Vagina (tissue), 2 donors: Measurements from ENCODE around the gene MADCAM1. TPM values are rescaled to one million over a fixed set of nuclear protein-coding genes. Genes with fewer than 3 reads are reported as not detected.

ENCODE experiments used
- DNase-seq, 2 donors: peaks; one replicate each; pipeline ENCODE4 v3.0.0-alpha.2; 2017; ENCODE audit errors: extremely low spot score in 2 of 2
- H3K27ac ChIP-seq: fragments of 200-600 bp; sonication (generic); one replicate; pipeline ENCODE4 v1.5.1; 2019
- H3K27me3 ChIP-seq: fragments of 200-600 bp; sonication (generic); one replicate; pipeline ENCODE4 v1.5.1; 2019
- H3K36me3 ChIP-seq, 2 donors: fragments of 200-600 bp; sonication (generic); one replicate each; pipeline ENCODE4 v1.5.1; 2017 to 2019
- H3K4me1 ChIP-seq: fragments of 200-600 bp; sonication (generic); one replicate; pipeline ENCODE4 v1.5.1; 2019
- H3K4me3 ChIP-seq, 2 donors: fragments of 200-600 bp; sonication (generic); 1 replicate in 1 of 2; 2 replicates in 1 of 2; pipeline ENCODE4 v1.5.1; 2016 to 2019
- H3K9me3 ChIP-seq: fragments of 200-600 bp; sonication (generic); one replicate; pipeline ENCODE4 v1.5.1; 2019
- POLR2A ChIP-seq, 2 donors: fragments of 450-650 bp; IDR thresholded peaks; one replicate each; pipeline ENCODE4 v1.6.1; 2017; ENCODE audit warnings: antibody characterized with exemption in 2 of 2, mild to moderate bottlenecking in 2 of 2, moderate library complexity in 2 of 2
- POLR2AphosphoS5 ChIP-seq, 2 donors: sonication (generic); formaldehyde crosslinking; IDR thresholded peaks; one replicate each; pipeline ENCODE4 v1.9.0; 2017; ENCODE audit warnings: antibody characterized with exemption in 2 of 2, mild to moderate bottlenecking in 2 of 2, low read depth in 1 of 2; ENCODE audit not compliant: insufficient read depth in 1 of 2
- intact Hi-C: fragments of 100-400 bp; cut with DNase I; formaldehyde crosslinking; loops from one replicate; pipeline ENCODE4 v1.15.1; 2023
- total RNA-seq: library from RNA; depleted of rRNA; stranded (reverse); fragments of >200 nt; gene quantifications from one replicate; pipeline ENCODE4 v1.2.3, GENCODE V29; 2016
- TF ChIP-seq, protein P1 (sequence below), 3 experiments: fragments of 450-650 bp in 2 of 3; fragments of 200-600 bp in 1 of 3; sonication (generic) in 1 of 3; IDR thresholded peaks; one replicate each; pipeline ENCODE4 v1.5.1; 2017 to 2019; ENCODE audit warnings: antibody characterized with exemption in 3 of 3, mild to moderate bottlenecking in 2 of 3, moderate library complexity in 2 of 3

Gene MADCAM1
- total RNA-seq, 1 donor from 2014 or later: 0.49 TPM

DNA sequence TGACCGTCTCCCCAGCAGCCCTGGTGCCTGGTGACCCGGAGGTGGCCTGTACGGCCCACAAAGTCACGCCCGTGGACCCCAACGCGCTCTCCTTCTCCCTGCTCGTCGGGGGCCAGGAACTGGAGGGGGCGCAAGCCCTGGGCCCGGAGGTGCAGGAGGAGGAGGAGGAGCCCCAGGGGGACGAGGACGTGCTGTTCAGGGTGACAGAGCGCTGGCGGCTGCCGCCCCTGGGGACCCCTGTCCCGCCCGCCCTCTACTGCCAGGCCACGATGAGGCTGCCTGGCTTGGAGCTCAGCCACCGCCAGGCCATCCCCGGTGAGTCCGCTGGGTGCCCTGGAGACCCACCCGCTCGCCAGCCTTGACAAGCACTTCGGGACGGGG, 2.2 kb downstream of the MADCAM1 start:
- no peak overlapping the region for H3K27ac ChIP-seq
- intact Hi-C loops: no loop called here
- TF ChIP-seq POLR2AphosphoS5 (IDR thresholded peaks at IDR 0.05; ENCODE audit: insufficient read depth in 1 of 2, low read depth in 1 of 2) (no peak), POLR2A (IDR thresholded peaks at IDR 0.05) (no peak)
- TF ChIP-seq, protein P1, sequence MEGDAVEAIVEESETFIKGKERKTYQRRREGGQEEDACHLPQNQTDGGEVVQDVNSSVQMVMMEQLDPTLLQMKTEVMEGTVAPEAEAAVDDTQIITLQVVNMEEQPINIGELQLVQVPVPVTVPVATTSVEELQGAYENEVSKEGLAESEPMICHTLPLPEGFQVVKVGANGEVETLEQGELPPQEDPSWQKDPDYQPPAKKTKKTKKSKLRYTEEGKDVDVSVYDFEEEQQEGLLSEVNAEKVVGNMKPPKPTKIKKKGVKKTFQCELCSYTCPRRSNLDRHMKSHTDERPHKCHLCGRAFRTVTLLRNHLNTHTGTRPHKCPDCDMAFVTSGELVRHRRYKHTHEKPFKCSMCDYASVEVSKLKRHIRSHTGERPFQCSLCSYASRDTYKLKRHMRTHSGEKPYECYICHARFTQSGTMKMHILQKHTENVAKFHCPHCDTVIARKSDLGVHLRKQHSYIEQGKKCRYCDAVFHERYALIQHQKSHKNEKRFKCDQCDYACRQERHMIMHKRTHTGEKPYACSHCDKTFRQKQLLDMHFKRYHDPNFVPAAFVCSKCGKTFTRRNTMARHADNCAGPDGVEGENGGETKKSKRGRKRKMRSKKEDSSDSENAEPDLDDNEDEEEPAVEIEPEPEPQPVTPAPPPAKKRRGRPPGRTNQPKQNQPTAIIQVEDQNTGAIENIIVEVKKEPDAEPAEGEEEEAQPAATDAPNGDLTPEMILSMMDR (IDR thresholded peaks at IDR 0.05): no peak
- peaks cover 11% of the 10 kb centered on the region for H3K4me1 ChIP-seq
- peaks cover 16% of the 10 kb centered on the region for H3K27me3 ChIP-seq
- DNase-seq: no peak
- no peak overlapping the region for H3K4me3 ChIP-seq
- H3K36me3 ChIP-seq: no peaks in the 10 kb centered on the region
- H3K9me3 ChIP-seq: no peaks in the 10 kb centered on the region

DNA sequence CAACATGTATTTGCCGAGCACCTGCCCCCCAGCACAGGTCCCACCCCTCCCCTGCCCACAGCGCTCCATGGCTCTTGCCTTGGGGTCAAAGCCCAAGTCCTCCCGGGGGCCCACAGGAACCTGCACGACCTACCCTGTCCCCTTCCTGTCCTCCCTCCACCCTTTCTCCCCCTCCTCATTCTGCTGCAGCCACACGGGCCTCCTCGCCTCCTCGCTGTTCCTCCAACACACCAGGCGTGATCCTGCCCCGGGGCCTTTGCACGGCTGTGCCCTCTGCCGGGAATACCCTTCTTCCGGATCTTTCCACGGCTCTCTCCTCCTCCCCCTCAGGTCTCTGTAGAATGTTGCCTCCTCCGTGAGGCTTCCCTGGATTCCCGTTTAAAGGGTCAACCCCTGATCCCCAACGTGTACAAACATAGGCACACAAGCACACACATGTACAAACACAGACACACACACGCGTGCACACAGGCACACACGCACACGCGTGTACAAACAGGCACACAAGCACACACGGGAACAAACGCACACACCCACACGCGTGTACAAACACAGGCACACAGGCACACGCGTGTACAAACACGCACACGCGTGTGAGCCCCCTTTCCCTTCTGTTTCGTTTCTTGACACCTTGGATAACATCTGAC, 2.8 kb downstream of the MADCAM1 start:
- Histone ChIP-seq H3K27me3 (peaks cover 16% of the 10 kb centered on the region), H3K4me3 (no peak overlapping the region), H3K9me3 (no peaks in the 10 kb centered on the region), H3K36me3 (no peaks in the 10 kb centered on the region), H3K27ac (no peak overlapping the region), H3K4me1 (peaks cover 11% of the 10 kb centered on the region)
- no peak for DNase-seq
- TF ChIP-seq, protein P1 (IDR thresholded peaks at IDR 0.05): no peak
- no peak for TF ChIP-seq POLR2AphosphoS5 (IDR thresholded peaks at IDR 0.05; ENCODE audit: insufficient read depth in 1 of 2, low read depth in 1 of 2)
- no peak for TF ChIP-seq POLR2A (IDR thresholded peaks at IDR 0.05)
- intact Hi-C loops: no loop called here

DNA sequence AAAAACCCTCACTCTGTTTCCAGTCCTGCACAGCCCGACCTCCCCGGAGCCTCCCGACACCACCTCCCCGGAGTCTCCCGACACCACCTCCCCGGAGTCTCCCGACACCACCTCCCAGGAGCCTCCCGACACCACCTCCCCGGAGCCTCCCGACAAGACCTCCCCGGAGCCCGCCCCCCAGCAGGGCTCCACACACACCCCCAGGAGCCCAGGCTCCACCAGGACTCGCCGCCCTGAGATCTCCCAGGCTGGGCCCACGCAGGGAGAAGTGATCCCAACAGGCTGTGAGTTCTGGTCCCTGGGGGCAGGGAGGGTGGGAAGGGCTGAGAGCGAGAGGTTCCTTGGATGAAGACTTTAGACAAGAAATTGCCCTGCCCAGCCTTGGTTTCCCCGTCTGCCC, 5.4 kb downstream of the MADCAM1 start:
- no peak for DNase-seq
- H3K27ac ChIP-seq: no peak overlapping the region
- H3K36me3 ChIP-seq: no peaks in the 10 kb centered on the region
- peaks cover 21% of the 10 kb centered on the region for H3K4me1 ChIP-seq
- TF ChIP-seq POLR2A (IDR thresholded peaks at IDR 0.05) (no peak), POLR2AphosphoS5 (IDR thresholded peaks at IDR 0.05; ENCODE audit: insufficient read depth in 1 of 2, low read depth in 1 of 2) (no peak)
- TF ChIP-seq, protein P1 (IDR thresholded peaks at IDR 0.05): no peak
- no peak overlapping the region for H3K4me3 ChIP-seq
- H3K27me3 ChIP-seq: peaks cover 11% of the 10 kb centered on the region
- intact Hi-C loops: no loop called here
- no peaks in the 10 kb centered on the region for H3K9me3 ChIP-seq

DNA sequence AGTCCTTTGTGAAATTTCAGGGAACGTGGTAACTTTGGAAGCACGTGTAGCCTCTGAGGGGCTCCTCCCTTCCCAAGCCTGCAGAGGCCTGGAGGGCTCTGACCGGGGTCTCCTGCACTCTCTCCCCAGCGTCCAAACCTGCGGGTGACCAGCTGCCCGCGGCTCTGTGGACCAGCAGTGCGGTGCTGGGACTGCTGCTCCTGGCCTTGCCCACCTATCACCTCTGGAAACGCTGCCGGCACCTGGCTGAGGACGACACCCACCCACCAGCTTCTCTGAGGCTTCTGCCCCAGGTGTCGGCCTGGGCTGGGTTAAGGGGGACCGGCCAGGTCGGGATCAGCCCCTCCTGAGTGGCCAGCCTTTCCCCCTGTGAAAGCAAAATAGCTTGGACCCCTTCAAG, 8.3 kb downstream of the MADCAM1 start:
- Histone ChIP-seq H3K36me3 (no peaks in the 10 kb centered on the region), H3K27me3 (no peaks in the 10 kb centered on the region), H3K4me1 (peaks cover 23% of the 10 kb centered on the region), H3K27ac (no peak overlapping the region), H3K9me3 (no peaks in the 10 kb centered on the region), H3K4me3 (no peak overlapping the region)
- intact Hi-C loops: no loop called here
- TF ChIP-seq POLR2A (IDR thresholded peaks at IDR 0.05) (no peak), POLR2AphosphoS5 (IDR thresholded peaks at IDR 0.05; ENCODE audit: insufficient read depth in 1 of 2, low read depth in 1 of 2) (no peak)
- TF ChIP-seq, protein P1 (IDR thresholded peaks at IDR 0.05): no peak
- no peak for DNase-seq

DNA sequence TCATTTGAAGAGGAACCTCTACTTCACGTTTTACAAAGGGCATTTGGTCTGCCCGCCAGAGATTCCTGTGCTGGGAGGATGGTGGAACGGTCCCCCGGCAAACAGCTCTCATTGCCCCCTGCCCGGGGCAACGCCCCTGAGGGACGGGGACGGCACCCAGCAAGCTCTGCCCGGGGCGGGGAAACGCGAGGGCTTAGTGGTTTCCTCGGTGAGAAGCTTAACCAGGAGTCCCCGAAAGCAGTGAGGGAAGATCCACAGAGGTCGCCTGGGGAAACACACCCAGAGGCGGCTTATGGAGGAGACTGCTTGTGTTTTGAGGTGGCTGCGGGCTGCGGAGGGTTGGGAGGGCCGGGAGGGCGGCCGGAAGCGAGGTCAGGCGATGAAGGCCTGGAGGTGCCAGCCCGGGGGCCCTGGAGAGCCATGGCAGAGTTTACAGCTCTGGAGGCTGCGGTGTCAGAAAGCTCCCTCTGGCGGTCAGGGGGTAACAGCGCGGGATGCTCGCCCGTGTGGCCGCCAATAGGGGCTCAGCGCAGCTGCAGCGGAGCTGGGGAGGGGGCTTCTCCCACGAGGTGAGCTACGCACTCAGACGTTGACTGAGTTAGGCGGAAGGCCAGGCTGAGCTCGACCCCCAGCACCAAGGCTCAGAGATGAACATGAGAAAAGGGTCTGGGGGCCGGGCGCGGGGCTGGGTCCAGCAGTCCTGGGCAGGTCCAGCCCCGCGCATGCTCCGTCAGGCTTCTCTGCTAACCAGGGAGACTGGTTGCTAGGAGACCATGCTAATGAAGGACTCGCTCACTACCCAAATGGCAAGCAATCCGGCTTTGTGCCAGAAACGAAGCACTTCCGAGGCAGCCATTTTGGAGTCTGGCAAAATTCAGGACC, 10.4 kb downstream of the MADCAM1 start:
- peak; percentile 99 for DNase-seq
- H3K27ac ChIP-seq: peak overlapping the region; percentile 94
- intact Hi-C loops: no loop called here
- peak overlapping the region; percentile 81 to 100 for H3K4me3 ChIP-seq
- H3K36me3 ChIP-seq: no peaks in the 10 kb centered on the region
- H3K9me3 ChIP-seq: no peaks in the 10 kb centered on the region
- TF ChIP-seq, protein P1 (IDR thresholded peaks at IDR 0.05): peak; percentile 94 to 99 (median 97)
- TF ChIP-seq POLR2A (IDR thresholded peaks at IDR 0.05) (peak in 1 of 2 donors; percentile 18), POLR2AphosphoS5 (IDR thresholded peaks at IDR 0.05; ENCODE audit: insufficient read depth in 1 of 2, low read depth in 1 of 2) (peak; percentile 68 to 88)
- H3K27me3 ChIP-seq: no peaks in the 10 kb centered on the region
- peaks cover 37% of the 10 kb centered on the region for H3K4me1 ChIP-seq
